Progenitor cell of endocrine pancreas (in vitro differentiated cells): ENCODE measurements around the gene L3MBTL4. TPM values are rescaled to one million over a fixed set of nuclear protein-coding genes. Genes with fewer than 3 reads are reported as not detected.
"Not testable (repeated sequence)": the region's sequence is repeated elsewhere in the genome, so short reads cannot be mapped to it uniquely, and the experiment has no call there.

ENCODE experiments used
- DNase-seq: peaks from one replicate; pipeline ENCODE4 v3.0.0; 2021; ENCODE audit warnings: low spot score; ENCODE audit not compliant: unreplicated experiment
- H3K27ac Mint-ChIP-seq: 2 replicates; pipeline ENCODE4 v1.8.0; 2021; ENCODE audit warnings: mild to moderate bottlenecking, moderate library complexity, mixed read lengths
- H3K27me3 Mint-ChIP-seq: 2 replicates; pipeline ENCODE4 v1.8.0; 2021; ENCODE audit warnings: mixed read lengths
- H3K36me3 Mint-ChIP-seq: 2 replicates; pipeline ENCODE4 v1.8.0; 2022; ENCODE audit warnings: mixed read lengths; ENCODE audit not compliant: insufficient read depth
- H3K4me1 Mint-ChIP-seq: 2 replicates; pipeline ENCODE4 v1.8.0; 2021; ENCODE audit warnings: low read depth, mixed read lengths
- H3K4me3 Mint-ChIP-seq: 2 replicates; pipeline ENCODE4 v1.8.0; 2021; ENCODE audit warnings: low read depth, mild to moderate bottlenecking, moderate library complexity, mixed read lengths
- H3K9me3 Mint-ChIP-seq: 2 replicates; pipeline ENCODE4 v1.8.0; 2021; ENCODE audit warnings: low read depth, mixed read lengths
- CTCF ChIP-seq: fragments of 200-600 bp; sonication (generic); IDR thresholded peaks from one replicate; pipeline ENCODE4 v1.5.0; 2021; ENCODE audit warnings: antibody characterized with exemption, mild to moderate bottlenecking; ENCODE audit not compliant: unreplicated experiment
- total RNA-seq: library from RNA; stranded (reverse); gene quantifications from 2 replicates; pipeline ENCODE4 v1.2.1, GENCODE V29; 2021

Gene L3MBTL4
- total RNA-seq, 1 donor from 2014 or later: 8.0 TPM

DNA sequence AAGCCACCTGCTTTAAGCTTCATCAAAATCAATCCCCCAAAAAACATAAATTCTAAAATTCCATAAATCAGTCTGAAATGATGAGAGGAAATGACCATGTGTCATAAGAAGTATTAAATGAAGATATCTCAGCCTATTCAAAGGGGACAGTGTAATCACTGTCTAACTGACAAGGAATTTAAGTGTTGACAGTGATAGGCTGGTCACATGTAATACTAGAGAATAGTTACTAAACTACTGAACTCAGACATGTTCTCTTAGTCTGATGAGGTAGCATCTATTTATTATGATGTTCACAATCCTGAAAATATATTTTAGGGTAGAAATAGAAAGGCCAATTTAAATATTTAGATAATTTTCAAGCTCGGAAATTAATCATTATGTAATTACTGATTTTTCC, 216.1 kb downstream of the L3MBTL4 start:
- Mint-ChIP-seq H3K36me3 (no peaks in the 10 kb centered on the region), H3K27ac (no peak overlapping the region), H3K4me1 (no peaks in the 10 kb centered on the region), H3K9me3 (no peaks in the 10 kb centered on the region), H3K4me3 (no peak overlapping the region), H3K27me3 (no peaks in the 10 kb centered on the region)
- TF ChIP-seq CTCF: no peak
- no peak for DNase-seq

- TF ChIP-seq CTCF: no peak
- Mint-ChIP-seq H3K9me3 (no peaks in the 10 kb centered on the region), H3K4me3 (no peak overlapping the region), H3K4me1 (no peaks in the 10 kb centered on the region), H3K27me3 (no peaks in the 10 kb centered on the region), H3K36me3 (no peaks in the 10 kb centered on the region), H3K27ac (no peak overlapping the region)
- no peak for DNase-seq
Observed at GRCh38 chr18:6194640-6195039, 220.1 kb downstream of the L3MBTL4 start.

DNA sequence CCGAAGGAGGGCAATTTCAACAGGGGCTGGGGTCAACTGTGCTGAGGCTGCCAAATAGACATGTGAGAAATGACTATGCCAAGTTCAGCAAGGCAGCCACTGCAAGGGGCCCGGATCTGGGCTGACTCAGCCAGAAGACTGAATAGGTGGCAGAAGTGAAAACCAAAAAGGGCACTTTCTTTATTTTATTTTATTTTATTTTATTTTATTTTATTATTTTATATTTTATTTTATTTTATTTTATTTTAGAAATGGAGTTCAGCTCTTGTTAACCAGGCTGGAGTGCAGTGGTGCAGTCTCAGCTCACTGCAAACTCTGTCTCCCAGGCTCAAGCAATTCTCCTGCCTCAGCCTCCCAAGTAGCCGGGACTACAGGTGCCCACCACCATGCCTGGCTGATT, 228.9 kb downstream of the L3MBTL4 start:
- H3K4me3 Mint-ChIP-seq, H3K27ac Mint-ChIP-seq, DNase-seq, H3K36me3 Mint-ChIP-seq, H3K27me3 Mint-ChIP-seq, H3K4me1 Mint-ChIP-seq: not testable (repeated sequence)
- peaks cover 11% of the 10 kb centered on the region for H3K9me3 Mint-ChIP-seq

GRCh38 chr18:6174983-6175745, 239.5 kb downstream of the L3MBTL4 start:
- Mint-ChIP-seq H3K4me3 (no peak overlapping the region), H3K9me3 (no peaks in the 10 kb centered on the region), H3K27ac (no peak overlapping the region), H3K36me3 (peaks cover 1% of the 10 kb centered on the region), H3K4me1 (no peaks in the 10 kb centered on the region), H3K27me3 (no peaks in the 10 kb centered on the region)
- TF ChIP-seq CTCF: no peak
- no peak for DNase-seq

DNA sequence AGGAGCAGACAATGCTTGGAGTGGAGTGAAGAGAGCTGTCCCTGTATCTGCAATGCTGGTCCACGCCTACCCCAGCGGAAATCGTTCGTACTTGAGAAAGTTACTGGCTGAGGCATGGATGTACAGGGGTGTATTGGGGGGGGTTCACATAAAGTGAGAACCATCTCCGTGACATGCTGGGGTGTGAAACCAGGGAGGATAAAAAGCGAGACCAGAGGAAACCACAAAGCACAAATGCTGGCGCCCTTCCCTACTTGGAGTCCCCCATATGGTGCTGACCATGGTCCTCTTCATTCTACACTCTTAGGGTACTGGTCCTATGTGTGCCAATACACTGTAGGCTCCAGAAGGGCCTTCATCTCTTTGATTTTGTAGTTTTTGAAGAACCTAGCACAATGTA, 244.1 kb downstream of the L3MBTL4 start:
- no peak overlapping the region for H3K27ac Mint-ChIP-seq
- no peaks in the 10 kb centered on the region for H3K27me3 Mint-ChIP-seq
- no peak for TF ChIP-seq CTCF
- DNase-seq: no peak
- no peaks in the 10 kb centered on the region for H3K9me3 Mint-ChIP-seq
- H3K4me1 Mint-ChIP-seq: no peaks in the 10 kb centered on the region
- peaks cover 1% of the 10 kb centered on the region for H3K36me3 Mint-ChIP-seq
- H3K4me3 Mint-ChIP-seq: no peak overlapping the region

DNA sequence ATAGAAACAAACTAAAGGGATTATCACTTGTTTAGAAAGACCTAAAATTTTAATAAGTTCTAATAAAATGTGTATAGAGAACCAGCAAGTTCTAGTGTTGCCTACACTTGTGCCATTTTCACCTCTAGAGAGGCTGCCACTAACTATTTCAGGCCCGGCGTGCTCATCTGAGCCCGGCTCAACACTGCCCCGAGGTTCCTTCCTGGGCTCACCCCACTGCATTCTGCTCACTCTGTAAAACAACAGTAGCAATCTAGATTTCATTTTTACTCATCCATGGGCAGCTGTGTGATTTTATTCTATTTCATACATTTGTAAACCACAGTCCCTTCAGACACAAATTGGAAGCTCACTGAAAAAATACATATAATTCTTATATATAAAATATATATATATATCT, 253.2 kb downstream of the L3MBTL4 start:
- no peak overlapping the region for H3K27ac Mint-ChIP-seq
- H3K4me3 Mint-ChIP-seq: no peak overlapping the region
- TF ChIP-seq CTCF: no peak
- peaks cover 11% of the 10 kb centered on the region for H3K36me3 Mint-ChIP-seq
- no peaks in the 10 kb centered on the region for H3K27me3 Mint-ChIP-seq
- peaks cover 17% of the 10 kb centered on the region for H3K9me3 Mint-ChIP-seq
- no peaks in the 10 kb centered on the region for H3K4me1 Mint-ChIP-seq
- DNase-seq: no peak
